Sigmoid colon (tissue), 4 donors: ENCODE results near the gene GTF2A1.

Source experiments
- CTCF ChIP-seq, 4 experiments: fragments of 450-650 bp in 3 of 4; fragments of 200-600 bp in 1 of 4; IDR thresholded peaks; one replicate each; pipeline ENCODE4 v1.5.1; 2016 to 2019; ENCODE audit warnings: antibody characterized with exemption in 4 of 4, mild to moderate bottlenecking in 3 of 4, moderate library complexity in 2 of 4
- EP300 ChIP-seq, 4 donors: sonication (generic); formaldehyde crosslinking; IDR thresholded peaks; one replicate each; pipeline ENCODE4 v1.6.1; 2017; ENCODE audit warnings: antibody characterized with exemption in 4 of 4
- POLR2A ChIP-seq, 2 donors: fragments of 450-650 bp; IDR thresholded peaks; one replicate each; pipeline ENCODE4 v1.6.1; 2016; ENCODE audit warnings: antibody characterized with exemption in 2 of 2, mild to moderate bottlenecking in 2 of 2, moderate library complexity in 2 of 2
- POLR2AphosphoS5 ChIP-seq, 4 donors: sonication (generic); formaldehyde crosslinking; IDR thresholded peaks; one replicate each; pipeline ENCODE4 v1.6.1; 2017; ENCODE audit warnings: antibody characterized with exemption in 4 of 4

- TF ChIP-seq POLR2AphosphoS5 (IDR thresholded peaks at IDR 0.05) = no peak
- no peak for TF ChIP-seq CTCF (IDR thresholded peaks at IDR 0.05)
- TF ChIP-seq POLR2A (IDR thresholded peaks at IDR 0.05) = no peak
- TF ChIP-seq EP300 (IDR thresholded peaks at IDR 0.05) = no peak
Observed at GRCh38 chr14:81192594-81192993, 28.2 kb downstream of the GTF2A1 start.
